Spleen (tissue), 13 donors: ENCODE data around the gene CT55. TPM values are rescaled to one million over a fixed set of nuclear protein-coding genes. Genes with fewer than 3 reads are reported as not detected.
"Not testable (repeated sequence)": the region's sequence is repeated elsewhere in the genome, so short reads cannot be mapped to it uniquely, and the experiment has no call there.

Source experiments
- DNase-seq: peaks from one replicate; pipeline ENCODE4 v3.0.0-alpha.2; 2020
- H3K27ac ChIP-seq, 8 donors: fragments of 200-600 bp; sonication (generic) in 7 of 8; 1 replicate in 4 of 8; 2 replicates in 4 of 8; pipeline versions ENCODE4 v1.5.0 to v1.8.0; 2016 to 2021; ENCODE audit warnings: inconsistent platforms in 4 of 8, mild to moderate bottlenecking in 4 of 8, moderate library complexity in 1 of 8
- H3K27me3 ChIP-seq, 7 donors: fragments of 200-600 bp; sonication (generic) in 6 of 7; replicated peaks in 1 of 7; 1 replicate in 4 of 7; 2 replicates in 3 of 7; pipeline versions ENCODE4 v1.5.0 to v1.8.0; 2016 to 2021; ENCODE audit warnings: inconsistent platforms in 3 of 7, mild to moderate bottlenecking in 1 of 7
- H3K36me3 ChIP-seq, 6 donors: fragments of 200-600 bp; sonication (generic) in 5 of 6; 1 replicate in 4 of 6; 2 replicates in 2 of 6; pipeline versions ENCODE4 v1.5.0 to v1.8.0; 2016 to 2021; ENCODE audit warnings: inconsistent platforms in 2 of 6
- H3K4me1 ChIP-seq, 6 donors: fragments of 200-600 bp; sonication (generic) in 5 of 6; 1 replicate in 3 of 6; 2 replicates in 3 of 6; pipeline versions ENCODE4 v1.5.0 to v1.8.0; 2016 to 2021; ENCODE audit warnings: inconsistent platforms in 3 of 6
- H3K4me3 ChIP-seq, 8 donors: fragments of 200-600 bp; sonication (generic) in 7 of 8; 1 replicate in 4 of 8; 2 replicates in 4 of 8; pipeline versions ENCODE4 v1.5.0 to v1.8.0; 2016 to 2021; ENCODE audit warnings: inconsistent platforms in 4 of 8, mild to moderate bottlenecking in 4 of 8, moderate library complexity in 2 of 8
- H3K9me3 ChIP-seq, 8 donors: fragments of 200-600 bp; sonication (generic) in 7 of 8; 1 replicate in 4 of 8; 2 replicates in 4 of 8; pipeline versions ENCODE4 v1.5.0 to v1.8.0; 2016 to 2021; ENCODE audit warnings: inconsistent platforms in 4 of 8
- POLR2A ChIP-seq, 3 donors: fragments of 450-650 bp; IDR thresholded peaks; one replicate each; pipeline ENCODE4 v1.5.1; 2017; ENCODE audit warnings: antibody characterized with exemption in 3 of 3, mild to moderate bottlenecking in 1 of 3
- POLR2AphosphoS5 ChIP-seq, 3 donors: sonication (generic); formaldehyde crosslinking; IDR thresholded peaks; one replicate each; pipeline ENCODE4 v1.5.1; 2017; ENCODE audit warnings: antibody characterized with exemption in 3 of 3
- WGBS, 5 donors: extraction: QIAGEN DNeasy Blood & Tissue Kit in 3 of 5; methylation state at CpG; one replicate each; pipeline versions ENCODE4 v1.1.5 to v1.1.7; 2013 to 2018; 5-methylcytosine and 5-hydroxymethylcytosine counted together
- intact Hi-C: fragments of 100-400 bp; cut with DNase I; formaldehyde crosslinking; loops from one replicate; pipeline ENCODE4 v1.15.0; 2023; ENCODE audit warnings: low total_unique reads
- long read RNA-seq, 2 donors: transcript quantifications; one replicate each; lab custom pipeline, GENCODE V29; 2026
- polyA plus RNA-seq, 3 donors: library from polyadenylated mRNA; stranded (reverse); fragments of 200-250 nt; gene quantifications; one replicate each; pipeline ENCODE4 v1.2.1, GENCODE V29; 2013
- total RNA-seq, 7 donors: library from RNA; depleted of rRNA in 3 of 7; stranded (reverse); fragments of >200 nt in 3 of 7; fragmentation: NEBNext Ultra II Directional in 4 of 7; extraction: Animal tissue kit (Norgen Biotek cat#: 25700) in 4 of 7; gene quantifications; one replicate each; pipeline versions ENCODE4 v1.1.0 to v1.2.1, GENCODE V29; 2016 to 2021
- TF ChIP-seq, protein P1 (sequence below), 11 experiments: fragments of 200-600 bp in 7 of 11; fragments of 450-650 bp in 4 of 11; sonication (generic) in 4 of 11; IDR thresholded peaks in 8 of 11; conservative IDR thresholded peaks in 3 of 11; 1 replicate in 7 of 11; 2 replicates in 4 of 11; pipeline versions ENCODE4 v1.4.0 to v1.8.0; 2016 to 2021; ENCODE audit warnings: antibody characterized with exemption in 11 of 11, inconsistent platforms in 4 of 11, mild to moderate bottlenecking in 1 of 11
- donor health status: healthy with polysubstance abuse.
- donor health status: DM: no; HTN: no; CAD: no; lungs with moderate emphysema.
- donor health status: DM: no; HTN: no; CAD: no.
- donor health status: Bipolar disorder and iron deficiency.
- donor health status: healthy.
- donor health status: DM: no; HTN: no; CAD: no.
- donor health status: DM: yes; HTN: yes; CAD: no.

Gene CT55, protein sequence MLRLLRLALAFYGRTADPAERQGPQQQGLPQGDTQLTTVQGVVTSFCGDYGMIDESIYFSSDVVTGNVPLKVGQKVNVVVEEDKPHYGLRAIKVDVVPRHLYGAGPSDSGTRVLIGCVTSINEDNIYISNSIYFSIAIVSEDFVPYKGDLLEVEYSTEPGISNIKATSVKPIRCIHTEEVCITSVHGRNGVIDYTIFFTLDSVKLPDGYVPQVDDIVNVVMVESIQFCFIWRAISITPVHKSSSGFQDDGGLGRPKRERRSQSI
- total RNA-seq (not detected), polyA plus RNA-seq (not detected)
- long read RNA-seq, donor 1: 0 reads
- long read RNA-seq, donor 2: 0 reads

DNA sequence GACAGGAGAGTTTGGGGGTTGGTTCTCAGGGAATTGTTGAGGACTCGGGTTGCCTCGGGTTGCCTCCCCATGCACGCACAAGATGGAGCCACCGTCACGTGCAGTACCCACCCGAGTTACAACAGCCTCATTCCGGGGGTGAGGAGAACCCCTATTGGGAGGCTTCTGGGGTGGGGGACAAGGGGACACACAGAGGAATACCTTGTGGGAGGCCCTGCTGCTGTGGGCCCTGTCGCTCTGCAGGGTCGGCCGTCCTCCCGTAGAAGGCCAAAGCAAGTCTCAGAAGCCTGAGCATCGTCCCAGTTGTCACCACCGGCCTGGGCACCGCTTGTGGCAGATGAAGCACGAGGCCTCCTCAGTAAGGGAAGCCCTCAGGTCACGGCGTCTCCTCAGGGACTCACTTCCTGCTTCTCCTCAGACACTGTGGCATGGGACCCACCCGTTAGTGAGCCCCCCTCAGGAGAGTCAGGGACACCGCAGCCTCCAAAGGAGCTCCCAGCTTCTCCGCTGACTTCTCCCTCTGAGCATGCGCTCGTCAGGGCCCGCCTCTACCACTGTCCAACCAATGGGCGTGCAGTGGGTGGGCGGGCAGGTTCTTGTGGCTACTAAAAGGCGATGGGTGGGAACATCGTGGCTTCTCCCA, at the start of gene CT55:
Gene CT55, minus strand, starts transcription at position 522 of the 643 bp plus-strand sequence. Its CDS starts 227 bp downstream, at position 295.
- intact Hi-C loops: no loop called here
- no peak for DNase-seq
- no peaks in the 10 kb centered on the region for H3K36me3 ChIP-seq
- TF ChIP-seq POLR2A (IDR thresholded peaks at IDR 0.05): no peak
- TF ChIP-seq, protein P1, sequence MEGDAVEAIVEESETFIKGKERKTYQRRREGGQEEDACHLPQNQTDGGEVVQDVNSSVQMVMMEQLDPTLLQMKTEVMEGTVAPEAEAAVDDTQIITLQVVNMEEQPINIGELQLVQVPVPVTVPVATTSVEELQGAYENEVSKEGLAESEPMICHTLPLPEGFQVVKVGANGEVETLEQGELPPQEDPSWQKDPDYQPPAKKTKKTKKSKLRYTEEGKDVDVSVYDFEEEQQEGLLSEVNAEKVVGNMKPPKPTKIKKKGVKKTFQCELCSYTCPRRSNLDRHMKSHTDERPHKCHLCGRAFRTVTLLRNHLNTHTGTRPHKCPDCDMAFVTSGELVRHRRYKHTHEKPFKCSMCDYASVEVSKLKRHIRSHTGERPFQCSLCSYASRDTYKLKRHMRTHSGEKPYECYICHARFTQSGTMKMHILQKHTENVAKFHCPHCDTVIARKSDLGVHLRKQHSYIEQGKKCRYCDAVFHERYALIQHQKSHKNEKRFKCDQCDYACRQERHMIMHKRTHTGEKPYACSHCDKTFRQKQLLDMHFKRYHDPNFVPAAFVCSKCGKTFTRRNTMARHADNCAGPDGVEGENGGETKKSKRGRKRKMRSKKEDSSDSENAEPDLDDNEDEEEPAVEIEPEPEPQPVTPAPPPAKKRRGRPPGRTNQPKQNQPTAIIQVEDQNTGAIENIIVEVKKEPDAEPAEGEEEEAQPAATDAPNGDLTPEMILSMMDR (IDR thresholded peaks at IDR 0.05 in 8 of 11, conservative IDR thresholded peaks at IDR 0.05 in 3 of 11): no peak
- no peak for TF ChIP-seq POLR2AphosphoS5 (IDR thresholded peaks at IDR 0.05)
- H3K27me3 ChIP-seq: no peaks in the 10 kb centered on the region
- no peaks in the 10 kb centered on the region for H3K9me3 ChIP-seq
- WGBS, 5 donors: 80 to 97% (median 90%) methylated on average over 10 to 27 of the region's 27 CpGs
- no peaks in the 10 kb centered on the region for H3K4me1 ChIP-seq
- H3K27ac ChIP-seq: no peak within 1 kb of the TSS
- H3K4me3 ChIP-seq: no peak within 1 kb of the TSS

- no peaks in the 10 kb centered on the region for H3K36me3 ChIP-seq
- no peaks in the 10 kb centered on the region for H3K9me3 ChIP-seq
- TF ChIP-seq, protein P1 (IDR thresholded peaks at IDR 0.05 in 8 of 11, conservative IDR thresholded peaks at IDR 0.05 in 3 of 11): no peak
- TF ChIP-seq POLR2AphosphoS5 (IDR thresholded peaks at IDR 0.05): no peak
- TF ChIP-seq POLR2A (IDR thresholded peaks at IDR 0.05): no peak
- H3K4me1 ChIP-seq: no peaks in the 10 kb centered on the region
- DNase-seq: no peak
- H3K27me3 ChIP-seq: no peaks in the 10 kb centered on the region
- WGBS, 5 donors: 74 to 84% (median 79%) methylated on average over 8 of the region's 8 CpGs
- H3K4me3 ChIP-seq: no peak overlapping the region
- no peak overlapping the region for H3K27ac ChIP-seq
- intact Hi-C loops: no loop called here
Observed at GRCh38 chrX:135213200-135213844, 42.1 kb upstream of the CT55 start.

DNA sequence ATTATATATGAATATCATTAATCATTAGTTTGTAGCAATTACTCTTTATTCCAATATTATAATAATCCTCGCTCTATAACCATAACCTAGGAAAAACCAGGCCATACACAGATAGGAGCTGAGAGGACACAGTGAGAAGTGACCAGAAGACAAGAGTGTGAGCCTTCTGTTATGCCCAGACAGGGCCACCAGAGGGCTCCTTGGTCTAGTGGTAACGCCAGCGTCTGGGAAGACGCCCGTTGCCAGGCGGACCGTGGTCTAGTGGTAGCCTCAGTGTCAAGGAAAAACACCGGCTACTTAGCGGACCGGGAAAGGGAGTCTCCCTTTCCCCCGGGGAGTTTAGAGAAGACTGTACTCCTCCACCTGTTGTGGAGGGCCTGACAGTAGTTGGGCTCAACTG, 35.2 kb upstream of the CT55 start:
- intact Hi-C loops, H3K36me3 ChIP-seq, H3K27ac ChIP-seq, H3K4me3 ChIP-seq, H3K9me3 ChIP-seq, H3K27me3 ChIP-seq, H3K4me1 ChIP-seq: not testable (repeated sequence)
- WGBS, 5 donors: 24 to 41% (median 31%) methylated on average over 8 to 11 of the region's 11 CpGs
- DNase-seq: peak; percentile 73
- TF ChIP-seq, protein P1 (IDR thresholded peaks at IDR 0.05 in 8 of 11, conservative IDR thresholded peaks at IDR 0.05 in 3 of 11): peak in 9 of 11 experiments; percentile 24 to 57 (median 49)

DNA sequence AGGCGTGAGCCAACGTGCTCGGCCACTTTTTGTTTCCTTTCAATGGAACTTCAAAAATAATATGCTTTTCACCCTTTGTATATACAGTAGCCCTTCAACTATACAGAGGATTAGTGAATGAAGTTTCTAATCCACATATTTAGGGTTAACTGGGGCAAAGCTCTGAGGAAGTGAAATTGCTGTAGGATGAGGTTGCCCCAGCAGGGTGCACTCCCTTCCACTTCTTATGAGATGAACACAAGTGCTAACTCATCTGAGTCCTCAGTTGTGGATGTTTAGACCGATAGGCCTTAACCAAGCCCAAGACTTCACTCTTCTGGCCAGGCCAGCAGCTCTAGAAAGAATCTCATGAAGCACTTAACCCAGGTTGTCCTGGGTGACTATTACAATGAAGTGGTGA, 29.1 kb upstream of the CT55 start:
- TF ChIP-seq, protein P1 (IDR thresholded peaks at IDR 0.05 in 8 of 11, conservative IDR thresholded peaks at IDR 0.05 in 3 of 11): no peak
- Histone ChIP-seq H3K27me3 (peaks cover 0 to 4% (median 0%) of the 10 kb centered on the region in 7 donors), H3K4me3 (no peak overlapping the region), H3K9me3 (no peaks in the 10 kb centered on the region), H3K36me3 (no peaks in the 10 kb centered on the region), H3K27ac (no peak overlapping the region), H3K4me1 (no peaks in the 10 kb centered on the region)
- DNase-seq: no peak
- intact Hi-C loops: no loop called here
- 70 to 92% (median 84%) methylated on average over 3 to 4 of the region's 4 CpGs for WGBS, 5 donors
